Hypothalamus (tissue), 51 donors: ENCODE data around the gene ERLEC1.
A peak's percentile ranks its signal among the peaks of the same experiment; 100 is the strongest.
"Not testable (repeated sequence)": the region's sequence is repeated elsewhere in the genome, so short reads cannot be mapped to it uniquely, and the experiment has no call there.

Experiments used
- DNase-seq, 51 donors: peaks; one replicate each; lab custom pipeline; 2025; lab: John Stamatoyannopoulos, UW

Gene ERLEC1, protein sequence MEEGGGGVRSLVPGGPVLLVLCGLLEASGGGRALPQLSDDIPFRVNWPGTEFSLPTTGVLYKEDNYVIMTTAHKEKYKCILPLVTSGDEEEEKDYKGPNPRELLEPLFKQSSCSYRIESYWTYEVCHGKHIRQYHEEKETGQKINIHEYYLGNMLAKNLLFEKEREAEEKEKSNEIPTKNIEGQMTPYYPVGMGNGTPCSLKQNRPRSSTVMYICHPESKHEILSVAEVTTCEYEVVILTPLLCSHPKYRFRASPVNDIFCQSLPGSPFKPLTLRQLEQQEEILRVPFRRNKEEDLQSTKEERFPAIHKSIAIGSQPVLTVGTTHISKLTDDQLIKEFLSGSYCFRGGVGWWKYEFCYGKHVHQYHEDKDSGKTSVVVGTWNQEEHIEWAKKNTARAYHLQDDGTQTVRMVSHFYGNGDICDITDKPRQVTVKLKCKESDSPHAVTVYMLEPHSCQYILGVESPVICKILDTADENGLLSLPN

DNA sequence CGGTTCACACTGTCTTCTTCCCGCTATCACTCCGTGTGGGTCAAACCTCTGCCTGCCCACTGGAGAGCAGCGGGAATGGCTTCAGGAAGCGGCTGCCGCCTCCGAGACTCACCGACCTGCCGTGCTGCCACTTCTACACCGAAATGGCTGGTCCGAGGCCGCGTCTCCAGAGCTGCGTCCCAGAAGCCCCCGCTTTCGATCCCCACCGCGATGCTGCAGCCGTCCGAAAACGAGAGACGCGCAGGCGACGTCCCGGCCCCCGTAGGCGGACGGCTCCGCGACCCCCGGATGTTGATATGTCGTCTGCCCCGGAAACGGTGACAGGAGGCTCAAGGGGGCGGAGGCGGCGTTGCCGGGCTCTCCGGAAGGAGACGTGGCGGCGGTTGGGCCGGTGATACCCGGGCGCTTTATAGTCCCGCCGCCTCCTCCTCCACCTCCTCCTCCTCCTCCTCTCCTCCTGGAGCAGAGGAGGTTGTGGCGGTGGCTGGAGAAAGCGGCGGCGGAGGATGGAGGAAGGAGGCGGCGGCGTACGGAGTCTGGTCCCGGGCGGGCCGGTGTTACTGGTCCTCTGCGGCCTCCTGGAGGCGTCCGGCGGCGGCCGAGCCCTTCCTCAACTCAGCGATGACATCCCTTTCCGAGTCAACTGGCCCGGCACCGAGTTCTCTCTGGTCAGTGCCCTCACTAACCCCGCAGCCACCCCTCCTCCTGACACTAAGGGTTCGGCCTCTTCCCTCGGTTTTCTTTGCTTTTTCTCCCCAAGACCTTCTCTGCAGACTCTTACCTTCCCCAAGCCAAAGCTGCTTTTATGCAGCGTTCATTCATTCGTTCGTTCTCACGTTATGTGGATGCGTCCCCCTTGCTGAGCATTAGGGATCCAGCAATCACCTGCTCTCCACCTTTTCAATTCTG, at the start of gene ERLEC1, which contains the start of gene ASB3:
Gene ERLEC1 (plus strand): TSS at position 340 of the 909 bp plus-strand sequence. CDS start 167 bp downstream, at position 507.
Gene ASB3 (minus strand): TSS at position 249 of the 909 bp plus-strand sequence. CDS start 21,381 bp downstream, outside the sequence.
- peak; percentile 56 to 93 (median 87) for DNase-seq

DNA sequence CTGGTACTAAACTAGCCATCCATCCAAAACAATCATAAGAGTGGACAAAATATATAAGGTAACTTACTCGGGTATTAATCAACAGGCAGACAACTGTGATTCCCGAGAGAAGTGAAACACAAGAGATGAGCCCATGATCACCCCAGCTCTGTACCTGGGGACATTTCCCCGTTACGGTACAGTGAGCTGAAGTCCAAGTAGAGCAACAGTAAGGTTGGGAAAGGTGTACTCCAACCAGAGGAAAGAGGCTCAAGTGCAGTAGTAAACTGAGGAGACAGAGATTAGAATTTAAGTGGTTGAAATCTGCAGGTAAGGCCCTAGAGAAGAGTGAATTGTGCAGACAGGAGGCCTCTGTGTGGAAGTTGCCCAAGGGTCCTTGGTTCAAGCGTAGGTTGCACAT, 49.8 kb upstream of the ERLEC1 start:
- no peak for DNase-seq

DNA sequence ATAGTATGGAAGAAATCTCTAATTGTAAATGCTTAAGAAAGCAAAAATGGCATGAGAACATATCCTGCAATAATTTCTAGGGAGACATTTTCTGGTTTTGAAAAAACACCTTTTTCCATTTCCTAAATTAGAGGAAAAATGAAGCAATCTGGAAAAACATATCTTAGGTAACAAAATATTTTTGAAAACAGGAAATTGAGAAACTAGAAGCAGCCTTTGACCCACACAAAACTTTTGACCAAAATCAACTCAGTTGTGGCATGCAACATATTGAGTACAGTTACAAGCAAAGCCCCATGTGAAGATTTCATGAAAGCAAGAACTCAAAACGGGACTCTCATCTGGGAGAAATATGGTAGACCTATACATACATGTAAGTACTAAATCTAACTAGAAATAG, 47.8 kb upstream of the ERLEC1 start:
- DNase-seq, result no peak

DNA sequence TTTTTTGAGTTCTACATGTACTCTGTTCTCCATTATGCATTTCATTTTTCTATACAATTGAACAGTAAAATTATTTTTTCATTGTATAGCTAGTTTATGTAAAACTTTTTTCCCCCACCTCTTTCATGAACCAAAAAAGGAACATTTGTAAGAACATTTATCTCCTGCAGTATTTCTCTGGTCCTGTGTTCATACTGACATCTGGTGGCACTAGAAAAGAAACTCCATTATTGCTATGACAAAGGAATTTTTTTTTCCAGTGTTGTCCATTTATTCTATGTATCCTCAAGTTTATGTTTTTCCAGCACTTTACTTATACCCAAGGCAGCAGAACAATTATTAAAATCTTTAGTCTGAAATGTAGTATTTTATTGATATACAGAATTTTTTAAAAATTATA, 46.7 kb upstream of the ERLEC1 start:
- peak in 1 of 51 donors; percentile 5 for DNase-seq

DNA sequence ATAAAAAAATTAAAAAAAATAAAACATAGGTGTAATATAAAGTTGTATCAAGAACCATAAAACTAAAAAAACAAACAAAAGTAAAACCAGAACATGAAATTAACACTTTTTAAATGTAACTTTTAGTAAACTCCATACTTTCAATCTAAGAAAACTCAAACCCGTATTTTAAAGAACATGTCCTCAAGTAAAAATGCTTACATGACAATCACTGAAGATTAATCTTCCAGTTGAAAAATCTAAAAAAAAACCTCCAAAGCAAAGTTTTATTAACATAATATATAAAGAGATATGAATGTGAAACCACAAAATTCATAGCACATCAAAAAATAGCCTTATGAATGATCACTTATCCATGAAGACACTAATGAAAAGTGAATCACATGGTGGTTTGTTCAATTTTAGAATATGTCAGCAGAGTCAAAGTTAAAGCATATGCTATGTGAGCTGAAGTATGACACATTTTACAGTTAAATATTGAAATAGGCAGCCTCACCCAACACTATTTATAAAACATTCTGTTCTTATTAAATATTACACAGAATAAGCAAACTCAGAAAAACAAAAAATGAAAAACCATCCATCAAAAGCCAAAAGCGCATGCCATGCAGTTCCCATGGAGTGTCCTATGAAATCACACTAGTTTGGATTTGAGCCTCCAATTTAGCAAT, 42.3 kb upstream of the ERLEC1 start:
- no peak for DNase-seq

DNA sequence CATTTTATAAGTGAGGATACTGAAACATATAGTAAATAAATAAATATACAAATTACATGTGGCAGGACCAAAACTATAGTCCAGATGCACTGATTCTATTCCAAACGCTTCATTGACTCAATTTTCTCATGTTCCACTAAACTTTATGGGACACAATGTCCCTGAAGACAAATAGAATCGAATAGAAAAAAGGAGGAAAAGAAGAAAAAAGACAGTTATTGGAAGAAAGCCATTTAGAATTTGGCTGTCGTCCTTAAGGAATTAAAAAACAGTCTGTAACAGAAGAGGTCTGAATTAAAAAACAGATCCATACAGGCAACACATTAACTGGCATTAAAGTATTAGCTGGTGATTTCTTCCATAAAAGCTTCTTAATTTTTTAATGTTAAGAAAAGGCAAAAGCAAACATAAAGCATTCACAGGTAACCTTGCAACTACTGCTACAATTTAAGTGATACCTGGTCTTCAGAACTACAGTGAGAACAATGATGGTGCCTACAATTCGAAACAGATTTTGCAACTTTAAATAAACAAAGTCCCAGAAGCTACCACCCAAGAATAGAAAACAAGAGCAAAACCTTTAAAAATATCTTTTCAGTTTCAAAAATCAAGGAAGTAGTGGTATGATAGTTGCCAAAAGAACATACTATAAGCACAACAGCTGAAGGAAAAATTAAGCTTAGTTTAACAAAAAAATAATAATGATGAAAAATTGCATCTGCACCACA, 36.6 kb upstream of the ERLEC1 start:
- no peak for DNase-seq

DNA sequence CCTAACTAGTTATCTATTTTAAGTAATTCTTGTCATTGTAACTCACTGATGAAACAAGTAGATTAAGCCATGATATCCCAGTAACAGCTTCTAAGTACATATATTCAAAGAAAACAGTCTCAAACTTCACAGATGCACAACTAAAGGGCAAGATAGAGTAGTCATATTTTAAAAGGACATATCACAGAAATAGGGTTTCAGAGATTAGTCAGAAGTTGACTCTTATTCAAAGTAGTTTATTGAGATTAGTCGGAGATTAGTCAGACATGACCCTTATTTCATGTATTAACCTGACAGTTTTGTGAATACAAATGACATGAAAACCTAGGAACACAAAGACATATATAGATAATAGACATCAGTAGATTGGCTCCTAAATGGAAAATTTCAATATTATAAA, 35.1 kb upstream of the ERLEC1 start:
- DNase-seq, result no peak

DNA sequence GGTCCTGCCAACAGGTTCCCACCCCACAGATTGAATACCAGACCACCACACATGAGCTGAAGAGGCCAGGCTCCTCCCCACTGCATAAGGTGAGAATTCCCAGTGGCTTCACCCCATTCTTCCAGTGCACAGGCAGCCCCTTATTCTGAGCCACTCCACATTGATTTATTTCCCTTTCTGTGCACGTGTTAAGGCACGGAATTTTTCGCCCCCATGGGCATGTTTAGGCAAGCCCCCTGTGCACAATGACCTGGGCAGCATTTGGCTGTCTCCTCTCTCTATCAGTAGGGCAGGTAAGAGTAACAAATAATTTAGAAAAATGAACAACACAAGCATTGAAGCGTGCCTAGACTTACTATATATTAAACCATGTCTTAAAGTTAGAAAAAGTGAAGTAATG, 34.5 kb upstream of the ERLEC1 start:
- no peak for DNase-seq

DNA sequence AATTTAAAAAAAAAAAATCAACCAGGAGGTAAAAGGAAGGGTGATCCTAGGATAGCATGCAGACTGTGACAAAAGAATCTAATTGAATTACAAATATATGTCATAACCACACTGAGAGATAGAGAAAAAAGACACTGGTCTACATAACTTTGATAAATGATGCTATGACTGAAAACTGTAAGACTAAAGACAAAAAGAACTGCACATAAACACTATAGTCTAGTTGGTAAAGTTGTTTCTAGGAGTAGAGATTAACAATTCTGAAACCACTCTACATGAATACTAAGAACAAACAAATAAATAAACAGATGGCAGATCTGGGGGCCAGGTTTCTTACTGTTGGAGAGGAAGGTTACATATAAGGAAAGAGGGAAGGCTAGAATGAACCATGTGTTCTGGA, 33.8 kb upstream of the ERLEC1 start:
- DNase-seq, result no peak

DNA sequence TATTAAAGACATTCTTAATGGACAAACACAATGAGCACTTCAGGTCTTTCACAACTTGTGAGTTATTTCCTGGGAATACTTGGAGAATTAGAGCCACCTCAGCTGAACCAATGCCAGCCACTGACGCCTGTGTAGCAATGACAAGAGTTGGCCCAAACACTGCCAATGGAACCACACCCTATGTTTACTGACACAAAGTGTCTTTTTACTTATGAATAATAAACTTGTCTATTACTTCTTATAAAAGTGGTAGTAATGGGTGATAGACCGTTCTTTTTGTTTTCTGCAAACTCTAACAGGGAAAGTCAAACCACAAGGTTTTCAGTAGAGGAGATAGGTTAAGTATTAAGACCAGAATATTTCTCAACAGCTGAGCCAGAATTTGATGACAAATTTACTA, 31.7 kb upstream of the ERLEC1 start:
- peak in 4 of 51 donors; percentile 3 to 30 (median 24) for DNase-seq

DNA sequence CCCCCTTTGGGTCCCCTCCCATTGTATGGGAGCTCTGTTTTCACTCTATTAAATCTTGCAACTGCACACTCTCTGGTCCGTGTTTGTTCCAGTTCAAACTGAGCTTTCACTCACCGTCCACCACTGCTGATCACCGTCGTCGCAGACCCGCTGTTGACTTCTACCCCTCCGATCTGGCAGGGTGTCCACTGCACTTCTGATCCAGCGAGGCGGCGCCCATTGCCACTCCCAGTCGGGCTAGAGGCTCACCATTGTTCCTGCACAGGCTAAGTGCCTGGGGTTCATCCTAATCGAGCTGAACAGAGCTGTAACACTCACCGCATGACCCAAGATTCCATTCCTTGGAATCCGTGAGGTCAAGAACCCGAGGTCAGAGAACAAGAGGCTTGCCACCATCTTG, 30.2 kb upstream of the ERLEC1 start:
- DNase-seq, result no peak

DNA sequence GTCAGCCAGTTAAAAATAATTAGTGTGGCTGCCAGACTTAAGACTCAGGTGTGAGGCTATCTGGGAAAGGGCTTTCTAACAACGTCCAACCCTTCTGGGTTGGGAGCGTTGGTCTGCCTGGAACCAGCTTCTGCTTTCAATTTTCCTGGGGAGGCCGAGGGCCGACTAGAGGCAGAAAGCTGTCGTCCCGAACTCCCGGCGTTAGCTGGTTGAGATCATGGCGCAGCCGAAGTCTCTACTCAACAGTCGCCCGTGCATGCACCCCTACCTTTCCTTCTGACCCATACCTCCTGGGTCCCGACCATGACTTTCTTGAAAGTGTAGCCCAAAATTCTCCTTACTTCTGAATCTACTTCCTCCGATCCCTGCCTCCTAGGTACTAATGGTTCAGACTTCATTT, 29.6 kb upstream of the ERLEC1 start:
- not testable (repeated sequence) for DNase-seq

DNA sequence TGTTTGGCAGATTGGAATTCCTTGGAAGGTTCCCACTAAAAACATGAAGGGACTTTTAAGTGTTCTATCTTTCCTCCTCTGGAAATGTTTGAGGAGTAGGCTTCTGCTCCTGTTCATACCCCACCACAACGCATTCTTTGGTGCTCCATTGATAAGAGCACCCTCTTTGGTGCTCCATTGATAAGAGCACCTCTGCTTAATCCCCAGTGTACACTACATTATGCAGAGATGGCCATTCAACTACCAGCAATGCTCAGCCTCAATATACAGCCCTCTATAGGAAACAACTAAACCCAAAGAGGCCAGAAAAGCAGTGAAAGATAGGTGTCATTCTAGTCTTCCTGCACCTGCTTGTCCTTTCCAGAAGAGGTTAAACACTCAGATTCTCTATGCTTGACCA, 21.1 kb upstream of the ERLEC1 start:
- no peak for DNase-seq

DNA sequence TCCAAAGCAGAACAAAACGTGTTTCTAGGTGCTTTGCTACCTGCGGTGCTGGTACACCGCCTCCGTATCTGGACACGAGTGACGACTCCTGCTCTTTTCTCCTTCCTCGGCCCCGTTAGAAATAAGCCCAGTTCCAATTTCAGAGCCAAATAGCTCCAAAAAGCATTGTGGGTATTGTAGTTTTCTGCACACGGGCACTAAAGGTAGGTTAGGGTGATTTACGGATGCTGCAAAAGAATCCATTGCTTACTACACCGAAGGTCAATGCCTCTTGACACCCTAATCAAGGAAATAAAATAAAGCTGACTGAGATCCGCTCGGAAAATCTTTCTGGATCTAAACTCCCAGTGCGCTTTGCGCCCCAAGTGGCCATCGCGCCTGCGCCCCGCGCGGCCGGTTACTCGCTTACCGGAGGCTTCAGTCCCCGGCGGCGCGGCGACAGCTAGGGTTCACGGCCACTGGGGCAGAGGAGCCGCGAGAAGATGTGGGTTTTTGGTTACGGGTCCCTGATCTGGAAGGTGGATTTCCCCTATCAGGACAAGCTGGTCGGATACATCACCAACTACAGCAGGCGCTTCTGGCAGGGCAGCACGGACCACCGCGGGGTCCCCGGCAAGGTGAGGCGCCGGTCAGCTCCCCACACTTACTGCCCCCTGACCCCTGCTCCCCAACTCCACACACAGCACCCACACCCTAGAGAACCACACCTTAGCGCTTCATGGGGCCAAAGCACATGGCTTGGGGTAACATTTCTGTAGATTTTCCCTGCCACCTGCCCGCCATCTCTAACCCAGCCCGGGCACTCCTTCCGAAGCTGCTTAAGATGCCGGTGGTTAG, 19.2 kb upstream of the ERLEC1 start, which contains the start of gene CHAC2:
Gene CHAC2 (plus strand): TSS at position 400 of the 837 bp plus-strand sequence. CDS start 83 bp downstream, at position 483.
- peak; percentile 20 to 93 (median 68) for DNase-seq

DNA sequence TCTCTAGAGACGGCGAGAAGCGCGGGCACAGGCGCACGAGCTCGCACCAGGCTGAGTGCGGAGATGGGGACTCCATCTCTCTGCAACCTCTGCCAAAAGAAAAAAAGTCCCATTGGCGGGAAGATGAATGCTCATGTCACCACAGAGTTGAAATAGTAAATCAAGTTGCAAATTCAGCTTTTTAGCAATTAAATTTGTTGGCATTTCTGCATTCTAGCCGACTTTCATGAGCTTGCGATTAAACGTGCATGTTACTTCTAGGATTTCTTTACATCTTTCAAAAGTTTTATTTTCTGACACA, 18.7 kb upstream of the ERLEC1 start:
- DNase-seq, result peak in 3 of 51 donors; percentile 45 to 47 (median 46)

DNA sequence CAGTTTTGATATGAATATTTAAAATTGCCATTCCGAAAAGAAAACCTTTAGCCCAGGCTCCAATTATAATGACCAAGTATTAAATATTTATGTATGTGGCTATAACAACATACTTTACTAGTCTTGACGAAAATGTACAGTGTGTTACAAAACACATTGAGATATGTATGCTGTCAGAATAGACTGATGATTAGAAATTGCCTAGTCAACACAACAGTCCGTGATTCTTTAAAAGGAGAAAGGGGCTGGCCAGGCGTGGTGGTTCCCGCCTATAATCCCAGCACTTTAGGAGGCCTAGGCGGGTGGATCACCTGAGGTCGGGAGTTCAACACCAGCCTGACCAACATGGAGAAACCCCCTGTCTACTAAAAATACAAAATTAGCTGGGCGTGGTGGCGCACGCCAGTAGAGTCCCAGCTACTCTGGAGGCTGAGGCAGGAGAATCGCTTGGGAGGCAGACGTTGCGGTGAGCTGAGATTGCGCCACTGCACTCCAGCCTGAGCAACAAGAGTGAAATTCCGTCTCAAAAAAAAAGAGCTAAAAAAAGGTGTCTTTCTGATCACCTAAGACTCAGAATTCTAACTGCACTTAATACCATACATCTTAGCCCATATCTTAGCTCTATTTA, 17.4 kb upstream of the ERLEC1 start:
- DNase-seq, result no peak

DNA sequence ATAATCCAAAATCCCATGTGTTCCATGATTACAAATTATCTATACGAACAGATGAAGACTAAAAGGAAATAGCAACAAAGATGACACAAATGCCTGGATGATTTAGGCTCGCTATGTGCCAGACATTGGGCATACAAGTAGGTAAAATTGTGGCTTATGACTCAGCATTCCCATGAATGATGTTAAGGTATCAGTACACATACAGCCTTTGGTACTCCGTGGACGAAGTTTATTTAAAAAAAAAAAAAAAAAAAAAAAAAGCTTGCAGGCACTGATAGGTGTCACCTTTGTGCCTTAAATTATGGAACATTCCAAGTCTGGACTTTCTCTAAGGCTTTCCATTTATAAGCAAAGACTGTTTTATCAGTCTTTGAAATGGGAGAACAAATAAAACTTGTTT, 16.6 kb upstream of the ERLEC1 start:
- no peak for DNase-seq

DNA sequence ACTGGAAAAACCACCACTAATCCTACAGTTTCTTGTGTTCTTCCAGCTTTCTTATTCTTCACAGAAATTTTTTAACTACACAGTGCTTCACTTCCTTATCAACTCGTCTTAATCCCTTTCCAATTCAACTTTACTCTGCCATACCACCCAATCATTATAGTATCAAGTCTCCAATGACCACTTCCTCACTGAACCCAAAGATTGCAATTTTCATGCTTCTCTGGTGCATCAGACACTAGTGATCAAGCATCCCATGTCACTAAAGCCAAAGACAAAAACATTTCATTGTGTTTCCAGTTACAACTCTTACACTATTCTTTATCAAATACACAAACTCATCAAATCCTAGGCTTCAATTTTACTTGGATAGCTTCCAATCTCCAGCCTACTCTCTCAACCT, 9.7 kb upstream of the ERLEC1 start:
- DNase-seq, result no peak
